Stromal cell of bone marrow (primary cell): ENCODE measurements around the gene RCAN2.
"Not testable (repeated sequence)": the region's sequence is repeated elsewhere in the genome, so short reads cannot be mapped to it uniquely, and the experiment has no call there.

Experiments
- DNase-seq: peaks from one replicate; pipeline ENCODE4 v3.0.0-alpha.2; 2012; ENCODE audit warnings: low read depth

The RCAN2 gene

DNA sequence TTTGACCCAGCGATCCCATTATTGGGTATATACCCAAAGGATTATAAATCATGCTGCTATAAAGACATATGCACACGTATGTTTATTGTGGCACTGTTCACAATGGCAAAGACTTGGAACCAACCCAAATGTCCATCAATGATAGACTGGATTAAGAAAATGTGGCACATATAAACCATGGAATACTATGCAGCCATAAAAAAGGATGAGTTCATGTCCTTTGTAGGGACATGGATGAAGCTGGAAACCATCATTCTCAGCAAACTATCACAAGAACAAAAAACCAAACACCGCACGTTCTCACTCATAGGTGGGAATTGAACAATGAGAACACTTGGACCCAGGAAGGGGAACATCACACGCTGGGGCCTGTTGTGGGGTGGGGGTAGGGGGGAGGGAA is 103.5 kb downstream of the RCAN2 start:
- DNase-seq, result not testable (repeated sequence)

DNA sequence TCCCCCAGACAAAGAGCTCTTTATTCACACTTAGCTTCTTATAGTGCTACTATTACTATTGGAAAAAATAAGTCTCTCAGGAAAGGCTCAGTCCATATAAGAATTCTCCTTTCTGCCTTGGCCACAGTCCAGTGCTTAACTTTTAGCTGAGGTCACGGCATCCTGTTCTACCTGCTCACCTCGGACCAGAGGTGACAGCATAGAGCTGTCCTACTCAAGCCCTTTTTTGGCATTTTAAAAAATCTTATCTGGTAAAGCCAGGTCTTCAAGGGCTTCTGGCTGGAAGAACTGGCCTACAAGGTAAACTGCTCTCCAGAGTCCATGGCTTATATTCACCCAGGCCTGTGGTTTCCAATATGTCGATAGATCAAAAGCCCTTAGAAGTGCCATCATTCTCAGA is 109.7 kb downstream of the RCAN2 start:
- DNase-seq, result no peak

- no peak for DNase-seq
Observed at GRCh38 chr6:46381057-46381456, 110.2 kb downstream of the RCAN2 start.

DNA sequence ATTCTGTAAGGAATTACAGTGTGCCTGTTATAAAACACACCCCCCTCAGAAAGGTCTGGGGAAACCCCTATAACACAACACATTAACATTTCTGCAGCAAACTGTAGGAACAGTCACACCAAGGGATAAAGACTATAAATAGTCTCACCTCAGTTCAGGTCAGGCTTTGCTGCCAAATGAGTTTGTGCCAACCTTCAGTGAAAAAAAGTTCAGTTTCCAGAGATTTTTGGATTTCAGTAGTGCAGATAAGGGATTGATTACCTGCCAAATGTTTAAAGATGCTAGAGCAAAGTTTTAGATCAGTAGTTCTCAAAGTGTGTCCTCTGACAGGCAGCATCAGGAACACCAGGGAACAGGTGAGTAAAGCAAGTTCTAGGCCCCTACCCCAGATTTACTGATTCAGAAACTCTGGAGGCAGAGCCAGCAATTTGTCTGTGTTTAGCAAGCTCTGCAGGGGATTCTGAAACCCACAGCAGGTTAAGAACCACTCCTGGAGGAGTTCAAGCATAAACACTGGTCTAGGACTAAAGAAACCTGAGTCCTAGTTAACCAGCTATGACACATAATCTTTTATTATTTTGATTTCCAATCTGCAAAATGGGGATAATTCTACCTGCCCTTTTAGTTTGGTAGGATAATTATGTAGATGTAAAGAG is 111.0 kb downstream of the RCAN2 start:
- no peak for DNase-seq

DNA sequence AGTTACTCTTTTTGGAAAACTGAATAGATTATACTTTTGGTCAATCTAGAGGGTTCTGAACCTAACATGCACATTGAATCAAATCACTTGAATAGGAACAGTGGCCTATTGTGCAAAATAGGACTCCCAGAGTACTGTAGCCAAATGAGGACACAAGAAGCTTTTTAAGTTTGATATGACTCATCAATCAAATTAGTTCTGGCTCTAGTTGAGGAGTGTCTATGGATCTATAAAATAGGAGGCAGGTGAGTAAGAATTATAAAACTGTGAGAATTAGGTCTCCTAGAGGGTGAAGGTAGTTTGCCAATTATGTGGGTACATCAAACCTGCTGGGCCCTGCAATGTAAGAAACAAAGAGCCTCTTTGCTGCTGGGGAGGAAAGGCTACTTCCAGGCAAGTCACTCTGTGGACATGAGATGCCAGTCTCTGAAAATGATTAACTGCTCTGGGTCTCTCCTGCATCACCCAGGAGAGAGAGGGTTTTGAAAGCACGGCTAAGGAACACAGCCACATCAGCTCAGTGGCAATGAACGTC is 112.3 kb downstream of the RCAN2 start:
- DNase-seq, result no peak

- DNase-seq, result no peak
Observed at GRCh38 chr6:46378161-46378881, 112.9 kb downstream of the RCAN2 start.

DNA sequence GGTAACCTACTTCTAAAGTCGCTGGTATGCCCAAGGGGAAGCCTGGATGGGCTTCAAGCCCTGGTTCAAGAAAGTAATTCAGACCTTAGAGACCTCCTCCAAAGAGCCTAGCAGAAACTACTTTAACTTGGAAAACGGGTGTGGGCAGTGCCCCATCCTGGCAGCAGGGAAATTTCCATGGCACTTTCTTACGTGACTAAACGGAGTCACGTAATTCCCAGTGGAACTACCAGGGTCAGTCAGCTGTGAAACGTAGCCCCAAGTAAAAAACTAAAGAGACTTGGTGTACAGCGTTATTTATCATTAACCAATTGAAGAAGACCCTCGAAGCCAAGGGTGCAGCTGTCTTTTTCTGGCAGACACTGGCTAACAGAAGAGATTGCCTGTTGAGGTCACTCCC is 114.0 kb downstream of the RCAN2 start:
- no peak for DNase-seq

GRCh38 chr6:46376562-46377061 is 114.6 kb downstream of the RCAN2 start:
- no peak for DNase-seq

DNA sequence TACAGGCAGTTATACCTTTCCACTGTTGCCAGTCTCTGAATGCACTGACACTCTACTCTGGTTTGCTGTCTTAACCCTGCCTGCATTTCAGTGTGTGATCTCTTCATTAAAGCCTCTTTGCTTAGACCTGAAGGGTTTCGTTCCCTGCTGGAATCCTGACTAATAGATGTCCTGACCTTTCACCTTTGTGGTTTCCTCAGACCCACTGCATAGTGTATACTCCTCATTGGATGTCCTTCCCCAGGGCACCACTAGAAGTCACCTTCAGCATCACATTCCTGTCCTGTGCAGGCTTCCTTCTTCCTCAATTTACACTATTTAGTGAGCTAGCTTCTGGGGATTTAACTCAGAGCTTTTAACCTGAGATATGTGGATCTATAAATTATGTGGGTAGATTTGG is 120.6 kb downstream of the RCAN2 start:
- no peak for DNase-seq

- no peak for DNase-seq
Observed at GRCh38 chr6:46368169-46368536, 123.1 kb downstream of the RCAN2 start.

DNA sequence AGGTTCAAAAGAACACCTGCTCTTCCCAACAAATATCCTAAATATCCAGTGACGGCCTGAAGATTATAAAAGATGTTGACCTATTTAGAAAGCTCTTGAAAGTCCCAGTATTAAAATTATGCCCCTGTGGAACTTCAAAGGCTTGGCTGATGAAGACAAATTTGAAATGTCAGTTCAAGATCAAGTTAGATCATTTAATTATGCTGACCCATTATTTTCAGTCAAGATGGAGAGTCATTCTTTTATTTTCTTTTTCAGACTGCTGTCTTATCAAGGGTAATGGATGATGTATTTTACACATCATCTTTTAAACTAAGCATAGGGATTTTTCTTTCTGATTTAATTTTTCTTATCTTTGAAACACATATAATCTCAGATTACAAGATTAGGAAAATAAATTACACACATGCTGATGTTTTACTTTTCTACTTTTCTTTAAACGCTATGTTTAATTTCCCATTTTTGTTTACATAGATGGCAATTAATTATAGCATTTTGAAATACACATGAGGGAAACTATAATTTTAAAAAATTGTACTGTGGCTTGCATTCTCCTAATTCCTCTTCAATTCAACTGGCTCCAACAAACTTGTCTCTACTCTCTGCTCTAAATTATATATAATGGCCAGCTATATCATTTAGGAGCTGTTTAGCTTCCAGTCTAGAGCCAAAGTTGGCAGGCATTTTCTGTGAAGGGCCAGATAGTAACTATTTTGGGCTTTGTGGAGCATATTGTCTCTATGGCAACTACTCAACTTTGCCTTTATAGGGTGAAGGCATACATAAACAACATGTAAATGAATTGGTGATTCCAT is 123.7 kb downstream of the RCAN2 start:
- DNase-seq, result no peak

DNA sequence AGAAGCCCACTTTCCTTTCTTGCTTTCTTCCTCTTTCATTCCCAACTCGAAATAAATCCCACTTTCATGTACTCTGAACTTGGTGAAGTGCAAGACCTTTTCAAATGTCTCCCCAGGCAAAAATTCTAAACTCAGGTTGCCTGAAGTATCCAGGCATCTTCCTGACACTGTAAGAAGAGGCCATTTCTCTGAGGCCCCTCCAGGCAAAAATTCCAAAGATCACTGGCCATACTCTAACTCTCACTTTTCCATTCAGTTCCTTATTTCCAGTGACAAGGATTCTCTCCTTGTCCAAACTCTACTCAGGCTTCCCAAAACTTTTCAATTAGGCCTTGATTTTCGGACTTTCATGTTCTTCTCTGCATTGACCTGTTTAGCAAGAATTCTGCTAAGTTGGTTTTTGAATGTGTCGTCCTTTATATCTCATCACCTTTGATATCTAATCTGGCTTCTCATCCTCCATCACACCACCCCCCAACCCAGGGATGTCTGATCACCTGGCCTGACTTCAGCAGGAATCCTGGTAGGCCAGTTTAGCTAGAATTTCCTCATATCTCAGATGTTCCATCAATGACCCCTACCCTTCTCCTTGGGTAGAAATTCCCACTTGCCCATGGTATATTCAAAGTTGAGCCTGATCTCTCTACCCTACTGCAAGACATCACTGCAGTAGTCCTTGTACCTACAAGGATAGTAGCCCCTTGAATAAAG is 124.9 kb downstream of the RCAN2 start:
- DNase-seq, result no peak

- no peak for DNase-seq
Observed at GRCh38 chr6:46357591-46357990, 133.7 kb downstream of the RCAN2 start.

GRCh38 chr6:46356543-46356942 is 134.7 kb downstream of the RCAN2 start:
- DNase-seq, result no peak

DNA sequence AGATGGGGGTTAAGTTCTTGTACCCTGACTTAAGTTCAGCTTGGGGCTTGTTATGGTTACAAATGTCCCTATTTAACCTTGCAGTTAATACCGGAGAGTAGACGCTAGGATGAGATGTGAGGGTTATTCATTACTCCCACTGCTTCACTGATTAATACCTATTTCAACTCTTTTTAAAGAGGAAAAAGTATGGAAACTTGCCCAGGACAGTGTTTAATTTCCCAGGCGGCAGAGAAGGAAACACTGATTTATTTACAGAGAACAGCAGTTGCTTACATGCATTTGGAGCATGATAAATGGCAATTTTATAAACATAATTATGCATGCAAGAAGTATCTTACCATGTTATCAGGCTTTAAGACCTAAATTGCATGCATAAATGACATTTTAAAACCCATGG is 137.7 kb downstream of the RCAN2 start:
- no peak for DNase-seq

DNA sequence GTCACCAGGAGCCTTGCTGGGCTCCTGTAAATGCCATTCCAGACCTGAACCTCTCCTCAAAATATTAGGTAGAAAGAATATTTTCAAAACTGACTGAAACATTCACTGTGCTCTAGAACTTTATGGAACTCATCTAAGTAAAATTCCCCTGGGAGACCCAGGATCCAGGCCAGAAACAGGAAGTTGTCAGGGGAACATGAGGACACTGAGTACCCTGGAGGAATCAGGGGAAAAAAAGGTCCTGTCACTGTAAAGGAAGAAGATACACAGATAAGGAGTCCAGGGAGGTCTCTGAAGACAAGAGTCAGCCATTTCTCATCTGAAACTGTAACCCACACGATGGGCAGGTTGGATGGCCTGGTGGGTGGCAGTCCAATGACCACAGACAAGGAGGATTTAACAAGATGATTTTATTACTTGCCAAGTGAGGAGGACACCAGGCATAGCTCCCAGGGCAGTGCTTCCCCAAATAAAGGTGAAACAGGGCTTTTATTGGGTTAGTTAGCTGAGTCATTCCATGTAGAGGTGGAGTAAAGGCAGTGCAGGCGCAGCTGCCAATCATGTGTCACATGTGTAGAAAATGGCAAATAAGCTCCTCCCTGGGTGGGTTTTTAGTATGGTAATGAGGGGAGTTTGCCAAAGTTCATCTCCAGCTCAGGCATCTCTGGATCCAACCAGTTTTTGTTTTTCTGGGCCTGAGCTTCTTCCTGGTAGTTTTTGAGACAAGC is 138.5 kb downstream of the RCAN2 start:
- DNase-seq, result no peak

GRCh38 chr6:46350714-46351113 is 140.5 kb downstream of the RCAN2 start:
- no peak for DNase-seq

DNA sequence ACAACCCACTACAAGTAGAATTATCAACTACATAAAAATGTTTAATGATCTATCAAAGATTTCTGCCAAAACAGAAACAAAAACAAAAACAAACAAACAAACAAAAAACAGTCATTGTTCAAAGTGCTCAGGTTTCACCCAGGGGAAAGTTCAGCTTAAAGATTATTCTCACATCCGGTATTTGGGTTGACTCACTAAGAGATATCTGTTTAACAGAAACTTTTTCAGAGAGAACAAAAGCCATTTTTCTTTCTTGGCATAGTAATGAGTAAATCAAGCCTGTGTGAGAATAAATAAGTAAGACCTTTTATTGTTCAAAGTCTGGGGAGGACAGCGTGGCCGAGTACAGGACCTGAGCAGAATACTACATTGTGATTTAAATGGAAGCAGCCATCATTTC is 143.6 kb downstream of the RCAN2 start:
- DNase-seq, result no peak

GRCh38 chr6:46340246-46340645 is 151.0 kb downstream of the RCAN2 start:
- DNase-seq, result no peak

DNA sequence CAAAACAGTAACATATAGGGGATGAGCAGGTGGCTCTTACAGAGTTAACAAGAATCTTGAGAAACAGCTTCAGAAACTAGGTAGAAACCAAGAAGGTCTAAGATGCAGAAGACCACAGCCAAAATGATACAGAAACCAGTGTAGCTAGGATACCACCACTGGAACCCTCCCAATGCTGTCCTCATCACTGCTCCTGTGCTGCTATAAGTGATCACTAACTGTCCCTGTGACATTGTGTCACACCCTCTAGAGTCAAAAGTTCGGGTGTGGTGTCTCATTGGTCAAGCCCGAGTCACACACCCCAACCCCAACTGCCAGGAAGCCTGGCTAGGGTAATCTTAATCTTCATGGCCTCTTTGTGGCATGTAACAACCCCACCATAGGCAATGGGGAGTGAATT is 153.1 kb downstream of the RCAN2 start:
- no peak for DNase-seq

DNA sequence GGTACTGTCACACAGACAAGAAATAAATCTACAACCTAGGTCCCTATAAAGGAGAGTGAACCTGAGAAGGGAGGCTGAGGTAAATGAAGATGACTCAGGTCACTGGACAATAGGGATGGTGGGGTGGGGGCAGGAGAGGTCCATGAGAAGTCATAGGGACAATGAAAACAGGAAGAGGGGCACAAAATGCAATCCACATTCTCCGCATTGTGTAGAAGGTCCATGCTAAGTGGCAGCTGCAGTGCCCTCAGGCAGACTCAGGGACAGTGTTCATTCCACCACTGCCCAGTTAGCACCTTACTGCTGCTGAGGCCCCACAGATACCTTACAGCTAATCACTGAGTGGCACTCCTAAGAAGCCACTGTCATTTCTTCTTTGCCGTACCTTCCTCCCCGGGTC is 156.8 kb downstream of the RCAN2 start:
- no peak for DNase-seq
